Retinal pigment epithelial cell (primary cell): ENCODE results near the gene ADNP.

ENCODE experiments used
- DNase-seq: peaks from one replicate; pipeline ENCODE4 v3.0.0-alpha.2; 2010; ENCODE audit warnings: low read depth
- H3K4me3 ChIP-seq: 2 replicates; pipeline ENCODE4 v1.5.1; 2011; ENCODE audit warnings: mild to moderate bottlenecking, low read length, control low read depth, moderate library complexity
- CTCF ChIP-seq: conservative IDR thresholded peaks from 2 replicates; pipeline ENCODE4 v1.5.1; 2011; ENCODE audit warnings: low read depth, low read length, control low read depth, inconsistent platforms

The ADNP gene

GRCh38 chr20:50855498-50856474 lies 75.5 kb downstream of the ADNP start:
- no peak overlapping the region for H3K4me3 ChIP-seq
- TF ChIP-seq CTCF = no peak
- no peak for DNase-seq

GRCh38 chr20:50854506-50855249 lies 76.6 kb downstream of the ADNP start:
- DNase-seq = no peak
- H3K4me3 ChIP-seq = no peak overlapping the region
- TF ChIP-seq CTCF = no peak

GRCh38 chr20:50852085-50852484 lies 79.2 kb downstream of the ADNP start:
- no peak overlapping the region for H3K4me3 ChIP-seq
- no peak for TF ChIP-seq CTCF
- DNase-seq = no peak

GRCh38 chr20:50850721-50851286 lies 80.4 kb downstream of the ADNP start:
- TF ChIP-seq CTCF = peak; percentile 8
- peak; percentile 66 for DNase-seq

GRCh38 chr20:50848846-50849673 lies 82.2 kb downstream of the ADNP start:
- DNase-seq = no peak
- no peak overlapping the region for H3K4me3 ChIP-seq
- no peak for TF ChIP-seq CTCF

More at GRCh38 chr20:50850721-50851286, 80.4 kb downstream of the ADNP start:
- H3K4me3 ChIP-seq = no peak overlapping the region

- no peak for TF ChIP-seq CTCF
- no peak overlapping the region for H3K4me3 ChIP-seq
- DNase-seq = peak; percentile 84
Observed at GRCh38 chr20:50848341-50848808, 82.9 kb downstream of the ADNP start.
